NCI-H2227 (cell line): ENCODE results near the gene HSD17B7.
"Not testable (repeated sequence)": the region's sequence is repeated elsewhere in the genome, so short reads cannot be mapped to it uniquely, and the experiment has no call there.

Experiments used
- DNase-seq: peaks from one replicate; lab custom pipeline; 2025; ENCODE audit not compliant: unreplicated experiment; lab: John Stamatoyannopoulos, UW

HSD17B7 gene, protein sequence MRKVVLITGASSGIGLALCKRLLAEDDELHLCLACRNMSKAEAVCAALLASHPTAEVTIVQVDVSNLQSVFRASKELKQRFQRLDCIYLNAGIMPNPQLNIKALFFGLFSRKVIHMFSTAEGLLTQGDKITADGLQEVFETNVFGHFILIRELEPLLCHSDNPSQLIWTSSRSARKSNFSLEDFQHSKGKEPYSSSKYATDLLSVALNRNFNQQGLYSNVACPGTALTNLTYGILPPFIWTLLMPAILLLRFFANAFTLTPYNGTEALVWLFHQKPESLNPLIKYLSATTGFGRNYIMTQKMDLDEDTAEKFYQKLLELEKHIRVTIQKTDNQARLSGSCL

DNA sequence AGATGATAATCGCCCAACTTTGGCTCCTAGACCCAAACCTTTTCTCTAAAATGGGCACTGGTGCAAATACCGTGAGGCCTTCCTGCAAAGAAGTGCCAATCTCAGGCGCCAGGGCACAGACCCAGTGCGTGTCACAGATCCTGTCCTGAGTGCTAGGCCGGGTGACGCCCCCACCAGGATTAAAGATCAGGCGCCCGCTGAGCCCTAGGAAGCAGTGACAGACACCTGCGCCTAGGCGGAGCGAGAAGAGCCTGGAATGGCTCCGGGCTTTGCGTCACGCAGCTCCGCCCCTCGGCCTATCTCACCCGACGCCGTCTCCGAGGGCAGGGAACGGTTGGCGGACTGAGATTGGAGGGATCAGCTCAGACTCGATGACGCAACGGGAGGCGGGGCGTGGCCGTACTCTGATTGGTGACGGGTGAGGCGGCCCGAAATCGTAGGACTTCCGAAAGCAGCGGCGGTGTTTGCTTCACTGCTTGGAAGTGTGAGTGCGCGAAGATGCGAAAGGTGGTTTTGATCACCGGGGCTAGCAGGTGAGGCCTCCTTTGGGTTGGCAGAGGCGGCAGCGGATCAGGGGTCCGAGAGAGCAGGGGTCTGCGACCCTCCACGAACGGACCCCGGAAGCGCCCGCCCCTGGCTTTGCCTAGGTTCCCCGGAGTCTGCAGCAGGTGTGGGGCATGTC is at the start of gene HSD17B7:
Gene HSD17B7, plus strand, starts transcription at position 400 of the 682 bp plus-strand sequence. Its CDS starts 99 bp downstream, at position 499.
- peak; percentile 77 for DNase-seq

DNA sequence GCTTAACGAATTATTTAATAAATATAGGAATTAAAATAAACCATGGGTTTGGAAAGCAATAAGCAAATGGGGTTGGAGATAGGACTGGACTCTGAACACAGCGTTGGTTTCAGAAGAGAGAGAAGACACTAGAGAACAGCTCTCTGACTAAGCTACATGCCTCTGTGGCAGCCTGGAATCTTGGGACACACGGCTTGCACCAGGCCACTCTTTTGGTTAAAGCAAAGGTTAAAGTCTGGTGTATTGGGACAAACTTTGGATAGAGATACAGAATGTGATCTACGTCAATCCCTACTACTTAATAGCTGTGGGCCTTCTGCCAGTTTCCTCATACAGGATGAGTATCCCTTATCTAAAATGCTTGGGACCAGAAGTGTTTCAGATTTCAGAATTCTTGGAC is 49.7 kb upstream of the HSD17B7 start:
- no peak for DNase-seq

DNA sequence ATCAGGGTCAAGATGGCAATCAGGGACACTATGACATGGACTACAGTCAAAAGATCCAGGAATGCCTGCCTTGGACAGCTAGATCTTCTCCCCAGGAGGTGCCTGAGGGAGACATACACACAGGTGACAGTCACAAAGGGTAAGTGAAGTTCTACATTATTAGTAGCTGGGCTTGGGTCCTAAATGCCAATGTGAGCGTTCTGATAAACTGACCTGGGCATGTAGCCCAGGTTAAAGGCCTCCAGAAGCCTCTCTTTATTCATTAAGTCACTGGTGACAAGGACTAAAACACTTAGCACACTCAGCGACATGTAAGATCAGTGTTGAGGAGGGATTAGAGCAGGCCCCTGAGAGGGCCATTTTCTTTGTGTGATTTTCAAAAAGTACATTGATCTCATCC is 48.9 kb upstream of the HSD17B7 start:
- no peak for DNase-seq

DNA sequence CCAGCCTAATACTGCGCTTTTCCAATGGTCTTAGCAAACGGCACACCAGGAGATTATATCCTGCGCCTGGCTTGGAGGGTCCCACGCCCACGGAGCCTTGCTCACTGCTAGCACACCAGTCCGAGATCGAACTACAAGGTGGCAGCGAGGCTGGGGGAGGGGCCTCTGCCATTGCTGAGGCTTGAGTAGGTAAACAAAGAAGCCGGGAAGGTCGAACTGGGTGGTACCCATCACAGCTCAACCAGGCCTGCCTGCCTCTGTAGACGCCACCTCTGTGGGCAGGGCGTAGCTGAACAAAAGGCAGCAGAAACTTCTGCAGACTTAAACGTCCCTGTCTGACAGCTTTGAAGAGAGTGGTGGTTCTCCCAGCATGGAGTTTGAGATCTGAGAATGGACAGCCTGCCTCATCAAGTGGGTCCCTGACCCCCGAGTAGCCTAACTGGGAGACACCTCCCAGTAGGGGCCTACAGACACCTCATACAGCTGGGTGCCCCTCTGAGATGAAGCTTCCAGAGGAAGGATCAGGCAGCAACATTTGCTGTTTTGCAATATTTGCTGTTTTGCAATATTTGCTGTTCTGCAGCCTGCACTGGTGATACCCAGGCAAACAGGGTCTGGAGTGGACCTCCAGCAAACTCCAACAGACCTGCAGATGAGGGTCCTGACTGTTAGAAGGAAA is 44.1 kb upstream of the HSD17B7 start:
- DNase-seq, result not testable (repeated sequence)

DNA sequence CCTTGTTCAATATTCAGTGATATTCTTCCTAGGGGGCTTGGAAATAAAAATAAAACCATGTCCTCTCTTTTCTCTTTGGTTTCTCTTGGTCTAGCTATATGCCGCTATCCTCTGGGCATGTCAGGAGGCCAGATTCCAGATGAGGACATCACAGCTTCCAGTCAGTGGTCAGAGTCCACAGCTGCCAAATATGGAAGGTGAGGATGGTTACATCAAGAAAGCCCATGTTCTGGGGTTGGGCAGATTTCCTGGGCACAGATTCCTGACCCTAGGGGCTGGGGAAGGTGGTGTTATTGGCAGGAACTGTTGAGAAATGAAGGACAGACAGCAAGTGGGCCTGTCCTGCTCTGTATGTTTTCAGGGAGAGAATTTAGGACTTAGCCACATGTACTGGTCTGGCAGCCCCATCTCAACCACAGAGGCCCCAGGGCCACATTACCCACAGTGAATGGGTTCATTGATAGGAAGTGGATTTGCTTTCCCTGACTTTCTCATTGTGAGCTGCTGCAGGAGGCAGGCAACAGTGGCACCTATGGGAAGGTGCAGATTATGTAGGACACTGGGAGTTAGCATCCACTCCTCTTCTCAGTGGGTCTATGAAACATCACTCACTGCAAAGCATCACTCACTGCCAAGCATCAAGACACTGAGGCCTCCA is 37.4 kb upstream of the HSD17B7 start:
- DNase-seq, result no peak

DNA sequence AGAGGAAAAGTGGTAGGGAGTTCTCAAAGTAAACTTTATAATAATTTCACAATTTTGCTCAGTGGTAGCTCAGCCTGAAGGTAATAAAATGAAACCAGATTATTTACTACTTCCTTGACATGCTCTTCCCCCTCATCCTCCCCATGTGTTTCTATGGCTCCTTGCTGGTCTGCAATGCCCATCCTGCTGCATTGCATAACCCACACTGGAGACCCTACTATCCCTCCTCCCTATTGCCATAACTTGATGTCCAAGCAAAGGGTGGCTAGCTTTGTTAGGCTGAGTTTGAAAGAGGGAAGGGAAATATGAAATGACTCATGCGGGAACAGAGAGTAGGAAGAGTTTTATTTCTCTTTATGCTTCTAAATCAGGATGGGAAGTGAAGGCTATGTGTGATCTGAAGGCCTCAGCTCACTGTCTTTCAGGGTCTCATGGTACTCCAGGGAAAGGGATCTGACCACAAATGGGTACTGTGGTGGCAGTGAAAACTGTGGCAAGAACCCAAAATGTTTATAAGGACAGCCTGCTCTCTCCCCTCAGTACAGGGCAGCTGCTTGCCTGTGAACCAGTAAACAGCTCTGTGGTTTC is 36.4 kb upstream of the HSD17B7 start:
- DNase-seq, result no peak

DNA sequence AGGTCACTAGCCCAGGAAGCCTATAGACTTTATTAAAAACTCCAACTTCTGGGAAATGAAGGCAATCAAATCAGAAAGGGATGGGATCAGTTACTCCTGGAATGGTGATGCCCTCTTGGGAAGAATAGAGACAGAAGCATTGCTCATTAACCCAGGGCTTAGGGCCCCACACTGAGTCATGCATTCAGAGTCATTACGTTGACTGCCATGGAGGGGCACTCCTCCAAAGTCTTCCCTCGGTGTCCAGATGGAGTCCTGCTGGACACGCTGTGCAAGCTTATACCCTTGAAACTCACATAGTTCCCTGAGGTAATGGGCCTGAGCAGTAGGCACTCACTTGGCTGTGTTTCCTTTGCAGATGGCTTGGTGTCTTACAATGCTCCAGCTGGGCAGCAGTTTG is 35.2 kb upstream of the HSD17B7 start:
- no peak for DNase-seq

DNA sequence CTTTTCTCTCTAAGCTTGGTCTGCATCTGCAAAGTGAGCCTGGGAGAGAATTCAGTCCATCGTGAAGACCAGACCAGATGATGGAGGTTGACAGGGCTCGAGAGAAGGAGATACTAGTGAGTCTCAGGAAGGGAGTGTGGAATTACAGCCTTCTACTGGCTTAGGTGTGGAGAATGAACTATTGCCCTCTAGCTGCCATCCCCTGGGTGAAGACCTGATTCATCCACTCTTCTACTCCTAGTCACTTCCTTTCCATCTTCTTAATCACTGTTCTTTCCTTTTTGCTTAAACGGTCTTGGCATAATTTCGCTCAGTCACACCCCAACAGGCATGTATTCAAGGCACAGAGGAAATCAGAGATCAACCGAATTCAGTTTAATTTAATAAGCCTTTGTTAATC is 34.0 kb upstream of the HSD17B7 start:
- DNase-seq, result no peak

DNA sequence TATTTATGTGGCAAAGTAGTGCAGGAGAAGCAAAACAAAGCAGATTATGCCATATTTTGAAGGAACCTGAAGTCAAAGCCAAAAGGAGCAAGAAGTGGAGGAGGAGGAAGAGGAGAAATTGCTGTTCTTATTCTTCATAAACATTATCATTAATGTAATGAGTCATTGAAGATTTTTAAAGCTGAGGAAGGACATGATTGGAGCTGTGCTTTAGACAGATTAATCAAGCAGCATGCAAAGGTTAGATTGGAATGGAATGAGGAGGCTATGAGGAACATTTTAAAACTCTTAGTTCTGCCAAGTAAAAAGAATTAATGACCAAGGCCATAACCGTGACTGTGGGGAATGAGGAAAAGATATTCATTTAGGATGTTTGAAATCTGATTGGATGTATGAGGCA is 33.0 kb upstream of the HSD17B7 start:
- no peak for DNase-seq

DNA sequence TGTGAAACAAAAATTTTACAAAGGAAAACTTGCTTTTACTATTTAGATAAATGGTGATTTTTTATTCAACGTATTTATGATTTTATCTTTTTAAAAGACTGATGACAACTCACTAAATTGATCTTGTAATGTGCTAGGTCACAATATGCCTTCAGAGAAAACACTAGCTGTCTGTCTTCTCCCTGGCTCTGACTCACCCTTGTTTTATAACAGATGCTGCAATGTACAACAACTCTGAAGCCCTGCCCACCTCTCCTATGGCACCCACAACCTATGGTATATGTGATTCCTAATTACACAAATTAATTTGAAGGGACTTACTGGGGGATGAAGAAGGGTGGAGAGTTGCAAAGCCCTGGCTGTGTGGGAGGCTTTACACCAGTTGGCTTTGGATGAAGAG is 24.7 kb upstream of the HSD17B7 start:
- DNase-seq, result no peak

DNA sequence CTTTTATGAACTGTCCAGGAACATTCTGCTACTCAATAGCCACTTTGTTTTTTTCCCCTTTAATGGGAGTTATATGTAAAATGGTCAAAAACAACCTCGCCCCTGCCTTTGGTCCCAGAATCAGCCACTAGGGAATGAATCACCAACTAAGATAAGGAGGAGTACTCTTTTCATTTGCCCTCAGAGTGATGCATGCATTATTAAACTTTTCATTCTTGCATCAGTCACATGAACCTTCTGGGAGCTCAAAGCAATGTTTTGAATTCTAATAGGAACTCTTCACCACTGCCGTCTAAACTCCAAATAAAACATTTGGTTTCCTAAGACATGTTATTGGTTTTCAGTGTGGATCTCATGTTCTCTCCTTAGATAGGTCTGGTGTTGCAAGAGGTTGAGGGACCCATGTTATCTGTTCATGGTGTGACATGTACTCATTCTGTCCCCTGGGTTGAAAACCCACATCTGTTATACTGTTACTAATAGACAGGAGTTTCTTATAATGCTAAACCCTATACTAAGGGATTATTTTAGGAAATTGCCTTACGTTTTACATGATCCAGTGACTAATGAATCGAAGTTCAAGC is 17.8 kb upstream of the HSD17B7 start:
- no peak for DNase-seq

DNA sequence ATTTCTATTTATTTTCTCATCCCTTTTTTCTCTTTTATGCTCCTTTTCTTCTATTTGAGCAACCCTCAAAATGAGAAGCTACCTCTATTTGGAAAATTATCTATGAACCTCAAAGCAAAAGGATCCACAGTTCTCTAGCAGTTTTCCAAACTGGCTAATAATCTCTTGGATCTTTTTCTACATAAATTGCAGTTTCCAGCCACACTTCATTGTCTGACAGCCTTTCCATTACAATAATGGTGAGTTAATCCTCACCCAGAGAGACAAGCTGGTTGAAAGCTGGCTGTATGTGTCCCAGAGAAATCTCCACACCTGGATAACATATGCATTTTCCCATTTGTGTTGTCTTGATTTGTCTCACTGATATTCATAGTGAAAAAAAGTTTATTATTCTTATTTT is 16.5 kb upstream of the HSD17B7 start:
- no peak for DNase-seq

DNA sequence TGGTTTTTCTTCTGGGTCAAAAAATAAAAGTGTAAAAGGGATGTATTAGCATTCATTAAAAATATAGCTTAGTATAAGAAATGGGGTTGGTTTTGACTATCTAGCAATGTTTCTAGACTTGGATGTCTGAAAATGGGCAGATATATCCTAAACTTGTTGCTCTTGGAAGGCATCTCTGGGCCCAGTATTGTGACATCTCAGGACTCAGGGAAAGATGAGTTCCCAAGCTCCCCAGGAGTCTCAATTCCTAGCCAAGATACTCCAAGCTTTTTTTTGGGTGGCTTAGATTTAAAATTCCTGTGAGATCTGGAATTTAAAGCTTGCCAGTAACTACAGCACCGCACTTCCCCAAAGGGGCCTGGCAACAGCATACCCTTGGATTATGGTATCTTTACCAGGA is 11.5 kb upstream of the HSD17B7 start:
- no peak for DNase-seq

DNA sequence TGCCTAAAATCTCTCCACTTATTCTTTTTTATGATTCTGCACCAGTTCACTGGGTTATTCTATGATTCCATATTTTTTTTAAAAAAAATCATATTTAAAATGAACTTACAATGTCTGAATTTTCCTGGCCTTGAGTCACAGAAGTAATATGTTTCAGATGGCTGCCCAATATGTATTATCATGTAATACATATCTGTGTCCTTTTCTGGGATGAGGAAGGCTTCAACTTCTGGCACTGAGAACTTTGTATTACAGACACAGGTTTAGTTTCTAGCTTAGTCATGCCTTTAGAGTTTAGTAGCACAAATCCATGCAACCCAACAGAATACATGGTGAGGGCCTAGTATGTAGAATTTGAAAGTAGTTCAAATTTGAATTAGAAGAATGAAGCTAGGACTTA is 7.8 kb upstream of the HSD17B7 start:
- DNase-seq, result no peak

DNA sequence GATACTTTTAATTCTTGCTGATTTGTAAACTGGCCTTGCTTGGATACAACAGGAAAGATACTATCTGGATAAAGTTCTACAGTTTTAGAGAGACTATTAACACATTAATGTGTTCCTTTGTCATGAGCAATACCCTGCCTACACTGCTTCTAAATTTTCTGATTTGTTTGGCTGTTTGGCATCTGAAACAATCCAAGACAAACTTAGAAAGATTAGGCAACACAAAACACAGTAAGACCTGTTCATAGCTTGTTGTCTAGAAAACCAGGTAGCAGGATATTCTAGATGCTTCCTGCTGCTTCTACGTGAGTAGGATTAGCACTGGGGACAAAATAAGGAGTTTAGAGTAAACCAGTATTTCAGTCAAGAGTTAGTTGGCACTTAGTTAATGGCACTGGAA is 5.6 kb upstream of the HSD17B7 start:
- not testable (repeated sequence) for DNase-seq

DNA sequence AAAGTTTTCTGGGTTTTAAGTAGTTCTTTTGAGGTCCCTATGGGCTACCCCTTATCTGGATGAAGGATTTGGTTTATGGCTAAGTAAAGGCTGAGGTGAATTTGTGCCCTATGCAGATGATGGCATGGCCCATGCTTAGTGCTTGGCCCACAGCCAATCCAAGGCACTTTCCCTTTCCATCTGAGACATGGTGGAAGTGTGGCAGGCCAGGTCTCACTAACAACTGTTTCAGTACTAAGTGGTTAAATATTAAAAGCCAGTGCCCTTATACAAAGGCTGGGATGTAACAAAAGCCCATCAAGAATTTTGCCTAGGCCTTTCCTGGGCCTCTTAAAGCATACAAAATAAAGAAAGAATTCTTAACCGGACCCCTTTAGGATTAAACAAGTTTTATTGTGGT is 1.7 kb upstream of the HSD17B7 start:
- DNase-seq, result not testable (repeated sequence)

DNA sequence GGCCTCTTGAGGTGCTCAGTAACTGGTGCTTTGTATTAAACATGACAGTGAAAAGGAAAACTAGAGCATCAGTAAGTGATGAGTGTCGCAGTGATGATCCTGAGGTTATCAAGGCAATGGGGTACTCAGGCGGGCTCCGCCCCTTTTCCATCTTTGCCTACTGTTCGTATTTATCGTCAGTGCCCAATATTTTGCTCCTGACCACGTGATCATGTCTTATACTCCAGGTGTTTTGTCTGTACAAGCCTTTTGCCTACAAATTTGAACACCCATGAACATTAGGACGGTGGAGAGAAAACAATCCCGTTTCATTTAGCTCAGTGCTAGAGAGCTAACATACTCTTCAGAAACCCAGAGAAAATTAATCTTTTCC is 469 bp downstream of the HSD17B7 start:
- DNase-seq, result peak; percentile 36

DNA sequence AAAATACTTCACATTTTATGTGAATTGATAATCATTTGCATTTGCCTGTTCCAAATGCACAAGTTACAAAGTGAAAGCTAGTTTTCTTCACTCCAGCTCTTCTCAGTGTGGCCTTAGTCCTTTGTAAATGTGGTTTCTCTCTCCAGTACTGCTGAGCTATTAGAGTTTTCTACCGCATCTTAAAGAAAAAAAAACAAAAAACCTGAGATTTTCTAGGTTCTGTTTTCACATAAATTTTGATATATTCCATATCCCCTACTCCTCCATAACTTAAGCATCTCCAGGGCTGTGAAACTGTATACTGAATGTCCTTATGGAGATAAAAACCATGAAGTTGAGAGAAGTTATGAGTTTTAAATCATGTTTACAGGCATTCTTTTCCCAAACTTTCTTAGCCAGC is 3.8 kb downstream of the HSD17B7 start:
- DNase-seq, result not testable (repeated sequence)

DNA sequence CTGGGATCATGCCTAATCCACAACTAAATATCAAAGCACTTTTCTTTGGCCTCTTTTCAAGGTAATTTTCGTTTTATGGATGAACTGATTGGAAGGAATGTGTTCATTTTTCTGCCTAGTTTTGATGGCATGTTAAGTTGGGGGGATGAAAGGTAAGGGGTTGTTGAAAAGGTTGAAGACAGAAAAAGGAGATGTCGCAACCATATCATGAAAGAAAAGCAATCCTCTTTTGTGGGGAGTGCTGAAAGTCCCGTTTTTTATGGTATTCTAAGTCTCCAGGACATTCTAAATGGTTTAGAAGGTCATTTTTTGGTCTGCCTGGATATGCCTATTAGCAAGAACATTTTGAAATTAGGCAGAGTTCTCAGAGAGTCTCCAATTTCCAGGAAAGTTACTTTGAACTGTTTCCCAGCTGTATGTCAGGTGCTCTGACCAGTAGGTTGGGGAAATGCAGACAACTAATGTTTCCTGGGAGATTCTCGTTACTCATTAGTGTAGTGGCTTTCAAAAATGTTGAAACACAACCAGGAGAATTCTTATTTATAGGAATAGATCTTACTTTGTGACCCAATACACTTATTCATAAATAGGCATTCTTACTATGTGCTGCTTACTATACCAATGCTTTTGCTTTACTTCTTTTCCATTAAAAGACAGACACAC is 6.2 kb downstream of the HSD17B7 start:
- not testable (repeated sequence) for DNase-seq
